SK-N-SH treated with all-trans-retinoic acid at 6 μM for 48 hours (cell line): ENCODE measurements around the gene SPINK5.

Source experiments
- ARNTL ChIP-seq: fragments of 450-650 bp; formaldehyde crosslinking; IDR thresholded peaks from 2 replicates; pipeline ENCODE4 v1.5.0; 2020; ENCODE audit warnings: low read depth, mild to moderate bottlenecking, moderate library complexity, borderline replicate concordance
- CSDC2 ChIP-seq: fragments of 250-450 bp; sonication (Bioruptor Pico); IDR thresholded peaks from 2 replicates; pipeline ENCODE4 v1.5.0; 2020; ENCODE audit warnings: mild to moderate bottlenecking, moderate library complexity
- PATZ1 ChIP-seq: fragments of 250-450 bp; sonication (Bioruptor Pico); IDR thresholded peaks from 2 replicates; pipeline ENCODE4 v1.8.0; 2020; ENCODE audit warnings: mild to moderate bottlenecking, moderate library complexity, borderline replicate concordance
- PPARA ChIP-seq: fragments of 250-450 bp; sonication (Bioruptor Pico); IDR thresholded peaks from 2 replicates; pipeline ENCODE4 v1.5.0; 2020; ENCODE audit warnings: mild to moderate bottlenecking, borderline replicate concordance
- RARB ChIP-seq: fragments of 250-450 bp; sonication (Bioruptor Pico); IDR thresholded peaks from 2 replicates; pipeline ENCODE4 v1.8.0; 2021; ENCODE audit warnings: mild to moderate bottlenecking, moderate library complexity
- TCF4 ChIP-seq: fragments of 250-450 bp; sonication (Bioruptor Pico); IDR thresholded peaks from 2 replicates; pipeline ENCODE4 v1.8.0; 2021; ENCODE audit warnings: mild to moderate bottlenecking, moderate library complexity, borderline replicate concordance
- TOX ChIP-seq: fragments of 250-450 bp; sonication (Bioruptor Pico); IDR thresholded peaks from 2 replicates; pipeline ENCODE4 v1.8.0; 2021; ENCODE audit warnings: mild to moderate bottlenecking, moderate library complexity, borderline replicate concordance
- ZFP30 ChIP-seq: fragments of 450-650 bp; formaldehyde crosslinking; IDR thresholded peaks from 2 replicates; pipeline ENCODE4 v1.5.0; 2022; ENCODE audit warnings: mild to moderate bottlenecking, moderate library complexity
- ZNF70 ChIP-seq: fragments of 450-650 bp; formaldehyde crosslinking; IDR thresholded peaks from 2 replicates; pipeline ENCODE4 v1.5.0; 2020; ENCODE audit warnings: mild to moderate bottlenecking, moderate library complexity
- ZNF8 ChIP-seq: fragments of 450-650 bp; formaldehyde crosslinking; IDR thresholded peaks from 2 replicates; pipeline ENCODE4 v1.5.0; 2020; ENCODE audit warnings: mild to moderate bottlenecking, moderate library complexity
- TF ChIP-seq, protein P1 (sequence below): fragments of 250-450 bp; sonication (Bioruptor Pico); IDR thresholded peaks from 2 replicates; pipeline ENCODE4 v1.5.1; 2020; ENCODE audit warnings: low read depth, mild to moderate bottlenecking, moderate library complexity
- TF ChIP-seq, protein P2 (sequence below): fragments of 250-450 bp; sonication (Bioruptor Pico); IDR thresholded peaks from 2 replicates; pipeline ENCODE4 v1.8.0; 2021; ENCODE audit warnings: low read depth, mild to moderate bottlenecking, moderate library complexity, borderline replicate concordance

- TF ChIP-seq PPARA (CRISPR knock-in tag) (no peak), TOX (CRISPR knock-in tag) (no peak), ZFP30 (no peak), RARB (CRISPR knock-in tag) (no peak), PATZ1 (CRISPR knock-in tag) (no peak), CSDC2 (CRISPR knock-in tag) (no peak), ZNF70 (no peak), ZNF8 (CRISPR knock-in tag) (no peak), TCF4 (no peak), ARNTL (CRISPR knock-in tag) (no peak)
- TF ChIP-seq, protein P1, sequence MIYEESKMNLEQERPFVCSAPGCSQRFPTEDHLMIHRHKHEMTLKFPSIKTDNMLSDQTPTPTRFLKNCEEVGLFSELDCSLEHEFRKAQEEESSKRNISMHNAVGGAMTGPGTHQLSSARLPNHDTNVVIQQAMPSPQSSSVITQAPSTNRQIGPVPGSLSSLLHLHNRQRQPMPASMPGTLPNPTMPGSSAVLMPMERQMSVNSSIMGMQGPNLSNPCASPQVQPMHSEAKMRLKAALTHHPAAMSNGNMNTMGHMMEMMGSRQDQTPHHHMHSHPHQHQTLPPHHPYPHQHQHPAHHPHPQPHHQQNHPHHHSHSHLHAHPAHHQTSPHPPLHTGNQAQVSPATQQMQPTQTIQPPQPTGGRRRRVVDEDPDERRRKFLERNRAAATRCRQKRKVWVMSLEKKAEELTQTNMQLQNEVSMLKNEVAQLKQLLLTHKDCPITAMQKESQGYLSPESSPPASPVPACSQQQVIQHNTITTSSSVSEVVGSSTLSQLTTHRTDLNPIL = no peak
- TF ChIP-seq, protein P2, sequence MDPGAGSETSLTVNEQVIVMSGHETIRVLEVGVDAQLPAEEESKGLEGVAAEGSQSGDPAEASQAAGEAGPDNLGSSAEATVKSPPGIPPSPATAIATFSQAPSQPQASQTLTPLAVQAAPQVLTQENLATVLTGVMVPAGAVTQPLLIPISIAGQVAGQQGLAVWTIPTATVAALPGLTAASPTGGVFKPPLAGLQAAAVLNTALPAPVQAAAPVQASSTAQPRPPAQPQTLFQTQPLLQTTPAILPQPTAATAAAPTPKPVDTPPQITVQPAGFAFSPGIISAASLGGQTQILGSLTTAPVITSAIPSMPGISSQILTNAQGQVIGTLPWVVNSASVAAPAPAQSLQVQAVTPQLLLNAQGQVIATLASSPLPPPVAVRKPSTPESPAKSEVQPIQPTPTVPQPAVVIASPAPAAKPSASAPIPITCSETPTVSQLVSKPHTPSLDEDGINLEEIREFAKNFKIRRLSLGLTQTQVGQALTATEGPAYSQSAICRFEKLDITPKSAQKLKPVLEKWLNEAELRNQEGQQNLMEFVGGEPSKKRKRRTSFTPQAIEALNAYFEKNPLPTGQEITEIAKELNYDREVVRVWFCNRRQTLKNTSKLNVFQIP = no peak
These were observed at the start of gene SPINK5 for GRCh38 chr5:148063861-148064260.
